CD4-positive, alpha-beta memory T cell (primary cell): ENCODE data around the gene GRHL1. TPM values are rescaled to one million over a fixed set of nuclear protein-coding genes. Genes with fewer than 3 reads are reported as not detected.
A peak's percentile ranks its signal among the peaks of the same experiment; 100 is the strongest.
"Not testable (repeated sequence)": the region's sequence is repeated elsewhere in the genome, so short reads cannot be mapped to it uniquely, and the experiment has no call there.

ENCODE experiments used
- CTCF ChIA-PET: fragments of 350-600 bp; sonication (Branson Sonifier 250); formaldehyde crosslinking; loops from one replicate; lab custom pipeline; 2021; ENCODE audit warnings: inconsistent platforms; ENCODE audit not compliant: partially characterized antibody; lab: Charles Lee
- POLR2A ChIA-PET: fragments of 350-600 bp; sonication (Branson Sonifier 250); formaldehyde crosslinking; loops from one replicate; lab custom pipeline; 2021; ENCODE audit not compliant: partially characterized antibody; lab: Charles Lee
- DNase-seq, 5 donors: peaks; one replicate each; pipeline versions ENCODE4 v3.0.0 to v3.0.0-alpha.2; 2020 to 2022; ENCODE audit warnings: mixed read lengths in 1 of 5
- H3K27ac ChIP-seq: one replicate; pipeline ENCODE4 v1.7.0; 2013; ENCODE audit warnings: low read depth, low read length
- H3K27me3 ChIP-seq: 2 replicates; pipeline ENCODE4 v1.7.0; 2013; ENCODE audit warnings: mild to moderate bottlenecking, low read length, moderate library complexity; ENCODE audit not compliant: insufficient read depth
- H3K36me3 ChIP-seq: 2 replicates; pipeline ENCODE4 v1.7.0; 2013; ENCODE audit warnings: mild to moderate bottlenecking, low read length, moderate library complexity; ENCODE audit not compliant: insufficient read depth
- H3K4me1 ChIP-seq: 2 replicates; pipeline ENCODE4 v1.7.0; 2013; ENCODE audit warnings: mild to moderate bottlenecking, low read length, moderate library complexity; ENCODE audit not compliant: insufficient read depth
- H3K4me3 ChIP-seq, 2 donors: one replicate each; pipeline ENCODE4 v1.7.0; 2013; ENCODE audit warnings: low read length in 2 of 2, mild to moderate bottlenecking in 1 of 2
- H3K9me3 ChIP-seq, 2 donors: one replicate each; pipeline ENCODE4 v1.7.0; 2013; ENCODE audit warnings: low read length in 2 of 2, control low read depth in 1 of 2; ENCODE audit not compliant: control insufficient read depth in 1 of 2
- H3K27ac Mint-ChIP-seq, 7 donors: one replicate each; pipeline ENCODE4 v1.8.0; 2020 to 2021; ENCODE audit warnings: mixed read lengths in 7 of 7, mild to moderate bottlenecking in 6 of 7, inconsistent platforms in 3 of 7, moderate library complexity in 3 of 7
- H3K27me3 Mint-ChIP-seq, 2 donors: one replicate each; pipeline ENCODE4 v1.8.0; 2020 to 2021; ENCODE audit warnings: mixed read lengths in 2 of 2
- H3K36me3 Mint-ChIP-seq, 2 donors: one replicate each; pipeline ENCODE4 v1.8.0; 2020 to 2021; ENCODE audit warnings: mixed read lengths in 2 of 2, inconsistent platforms in 1 of 2, mild to moderate bottlenecking in 1 of 2
- H3K4me1 Mint-ChIP-seq, 4 donors: one replicate each; pipeline ENCODE4 v1.8.0; 2020 to 2021; ENCODE audit warnings: mixed read lengths in 4 of 4, mild to moderate bottlenecking in 1 of 4
- H3K4me3 Mint-ChIP-seq, 8 donors: one replicate each; pipeline ENCODE4 v1.8.0; 2020 to 2021; ENCODE audit warnings: mixed read lengths in 8 of 8, mild to moderate bottlenecking in 7 of 8, moderate library complexity in 6 of 8, inconsistent platforms in 3 of 8
- H3K9me3 Mint-ChIP-seq, 8 donors: one replicate each; pipeline ENCODE4 v1.8.0; 2020 to 2021; ENCODE audit warnings: mixed read lengths in 8 of 8, mild to moderate bottlenecking in 5 of 8, inconsistent platforms in 3 of 8, moderate library complexity in 1 of 8
- intact Hi-C: fragments of 100-400 bp; cut with micrococcal nuclease; formaldehyde crosslinking; loops from one replicate; pipeline ENCODE4 v1.15.1; 2023
- polyA plus RNA-seq, 2 donors: library from polyadenylated mRNA; unstranded; fragments of 300-500 nt; fragmentation: Illumina TruSeq; gene quantifications; one replicate each; pipeline ENCODE4 v1.2.3, GENCODE V29; 2021
- total RNA-seq, 2 experiments: library from RNA; stranded (reverse); gene quantifications; one replicate each; pipeline ENCODE4 v1.2.3, GENCODE V29; 2021

The GRHL1 gene
- total and polyA plus RNA-seq, 4 experiments from 2014 or later = 0.14 to 0.49 (median 0.33) TPM

GRCh38 chr2:10028988-10029874 lies 77.7 kb downstream of the GRHL1 start:
- peak; percentile 21 to 60 (median 57) for DNase-seq
- CTCF ChIA-PET = interaction anchor here (1.0 to 5.1 kb wide), 5 partner anchors 15 to 215 kb away, joined by 3 to 35 read pairs (median 9); partner anchors contain the start of gene TAF1B
- H3K27ac ChIP-seq = peak overlapping the region; percentile 9
- intact Hi-C loops = loop anchor here (1.0 kb wide), 1 partner anchor 15 kb away; no protein-coding TSS in a partner anchor
- Mint-ChIP-seq H3K27ac (peak overlapping the region; percentile 39 to 90 (median 73)), H3K36me3 (no peaks in the 10 kb centered on the region), H3K4me3 (peak overlapping the region; percentile 48 to 80 (median 69)), H3K4me1 (peaks cover 4 to 34% (median 23%) of the 10 kb centered on the region in 4 donors), H3K27me3 (no peaks in the 10 kb centered on the region), H3K9me3 (no peaks in the 10 kb centered on the region)
- no peaks in the 10 kb centered on the region for H3K9me3 ChIP-seq
- H3K4me1 ChIP-seq = peaks cover 30% of the 10 kb centered on the region
- POLR2A ChIA-PET = interaction anchor here (1.0 to 3.2 kb wide), 4 partner anchors 14 to 186 kb away, joined by 3 to 30 read pairs (median 5); partner anchors contain the start of genes KLF11 and TAF1B
- H3K36me3 ChIP-seq = no peaks in the 10 kb centered on the region
- no peaks in the 10 kb centered on the region for H3K27me3 ChIP-seq
- peak overlapping the region; percentile 42 to 51 for H3K4me3 ChIP-seq

- Histone ChIP-seq H3K9me3 (no peaks in the 10 kb centered on the region), H3K4me1 (peaks cover 37% of the 10 kb centered on the region), H3K4me3 (peak overlapping the region in 1 of 2 donors; percentile 51), H3K27me3 (no peaks in the 10 kb centered on the region), H3K36me3 (no peaks in the 10 kb centered on the region), H3K27ac (no peak overlapping the region)
- H3K4me1 Mint-ChIP-seq = peaks cover 7 to 40% (median 26%) of the 10 kb centered on the region in 4 donors
- DNase-seq = no peak
- no peaks in the 10 kb centered on the region for H3K36me3 Mint-ChIP-seq
- no peaks in the 10 kb centered on the region for H3K27me3 Mint-ChIP-seq
- no peaks in the 10 kb centered on the region for H3K9me3 Mint-ChIP-seq
- intact Hi-C loops = loop anchor here (1.0 kb wide), 1 partner anchor 14 kb away; no protein-coding TSS in a partner anchor
- peak overlapping the region; percentile 22 to 80 (median 66) for H3K4me3 Mint-ChIP-seq
- ChIA-PET POLR2A (interaction anchor here (1.0 to 3.2 kb wide), 3 partner anchors 13 to 186 kb away, joined by 3 to 30 read pairs (median 4); partner anchors contain the start of genes KLF11 and TAF1B), CTCF (interaction anchor here (1.0 to 5.1 kb wide), 3 partner anchors 15 to 45 kb away, joined by 3 to 35 read pairs (median 15); no protein-coding TSS in a partner anchor)
- peak overlapping the region; percentile 39 to 90 (median 73) for H3K27ac Mint-ChIP-seq
Observed at GRCh38 chr2:10029875-10030223, 78.4 kb downstream of the GRHL1 start.

- Histone ChIP-seq H3K27me3 (no peaks in the 10 kb centered on the region), H3K9me3 (no peaks in the 10 kb centered on the region), H3K27ac (no peak overlapping the region), H3K36me3 (no peaks in the 10 kb centered on the region), H3K4me3 (peak overlapping the region in 1 of 2 donors; percentile 3), H3K4me1 (peaks cover 41% of the 10 kb centered on the region)
- Mint-ChIP-seq H3K9me3 (no peaks in the 10 kb centered on the region), H3K4me3 (peak overlapping the region in 5 of 8 donors; percentile 22 to 75 (median 64)), H3K36me3 (no peaks in the 10 kb centered on the region), H3K27me3 (no peaks in the 10 kb centered on the region), H3K4me1 (peaks cover 11 to 44% (median 29%) of the 10 kb centered on the region in 4 donors), H3K27ac (peak overlapping the region in 2 of 7 donors; percentile 39 to 47)
- CTCF ChIA-PET = interaction anchor here (5.1 kb wide), 1 partner anchor 45 kb away, joined by 35 read pairs; no protein-coding TSS in a partner anchor
- DNase-seq = no peak
- intact Hi-C loops = no loop called here
- POLR2A ChIA-PET = no interaction called here
Observed at GRCh38 chr2:10030311-10030736, 78.8 kb downstream of the GRHL1 start.

DNA sequence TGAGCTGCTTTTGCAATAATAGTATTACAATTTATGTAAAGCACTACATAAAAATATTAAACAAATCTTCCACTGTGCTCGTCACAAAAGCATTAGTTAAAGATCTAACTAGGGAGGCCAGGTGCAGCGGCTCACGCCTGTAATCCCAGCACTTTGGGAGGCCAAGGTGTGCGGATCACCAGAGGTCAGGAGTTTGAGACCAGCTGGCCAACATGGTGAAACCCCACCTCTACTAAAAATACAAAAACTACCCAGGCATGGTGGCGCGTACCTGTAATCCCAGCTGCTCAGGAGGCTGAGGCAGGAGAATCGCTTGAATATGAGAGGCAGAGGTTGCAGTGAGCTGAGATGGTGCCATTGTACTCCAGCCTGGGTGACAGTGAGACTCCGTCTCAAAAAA lies 79.3 kb downstream of the GRHL1 start:
- H3K36me3 ChIP-seq, H3K36me3 Mint-ChIP-seq, H3K27me3 Mint-ChIP-seq, DNase-seq, H3K4me3 Mint-ChIP-seq, H3K9me3 Mint-ChIP-seq, H3K27ac ChIP-seq, intact Hi-C loops, POLR2A ChIA-PET, H3K9me3 ChIP-seq, H3K4me3 ChIP-seq, H3K27me3 ChIP-seq: not testable (repeated sequence)
- H3K4me1 ChIP-seq = peaks cover 46% of the 10 kb centered on the region
- CTCF ChIA-PET = interaction anchor here (5.1 kb wide), 1 partner anchor 46 kb away, joined by 35 read pairs; no protein-coding TSS in a partner anchor
- peak overlapping the region in 3 of 7 donors; percentile 35 to 66 (median 39) for H3K27ac Mint-ChIP-seq
- H3K4me1 Mint-ChIP-seq = peaks cover 14 to 48% (median 33%) of the 10 kb centered on the region in 4 donors

GRCh38 chr2:10031886-10032745 lies 80.6 kb downstream of the GRHL1 start:
- DNase-seq = no peak

DNA sequence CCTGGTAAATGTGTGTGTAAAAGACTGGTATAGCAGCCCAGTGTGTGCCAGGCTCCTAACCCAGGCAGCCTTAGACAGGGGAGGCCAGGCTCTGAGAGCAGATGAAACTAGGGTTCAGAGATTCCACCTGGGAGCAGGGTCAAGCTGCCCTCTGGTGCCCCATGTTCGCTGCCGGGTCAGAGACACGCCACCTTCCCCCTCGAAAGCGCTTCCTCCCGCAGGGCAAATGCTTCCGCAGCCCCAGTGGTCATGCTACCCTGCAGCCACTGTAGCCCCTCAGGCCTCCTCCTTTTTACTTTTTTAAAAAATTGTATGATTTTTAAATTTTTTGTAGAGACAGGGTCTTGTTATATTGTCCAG lies 81.2 kb downstream of the GRHL1 start:
- Histone ChIP-seq H3K27me3 (no peaks in the 10 kb centered on the region), H3K36me3 (no peaks in the 10 kb centered on the region), H3K27ac (no peak overlapping the region), H3K4me1 (peaks cover 52% of the 10 kb centered on the region), H3K9me3 (no peaks in the 10 kb centered on the region), H3K4me3 (no peak overlapping the region)
- Mint-ChIP-seq H3K4me1 (peaks cover 16 to 54% (median 33%) of the 10 kb centered on the region in 4 donors), H3K4me3 (no peak overlapping the region), H3K27ac (no peak overlapping the region), H3K36me3 (no peaks in the 10 kb centered on the region), H3K27me3 (no peaks in the 10 kb centered on the region), H3K9me3 (no peaks in the 10 kb centered on the region)
- intact Hi-C loops = no loop called here
- DNase-seq = no peak
- ChIA-PET POLR2A (interaction anchor here (3.4 kb wide), 1 partner anchor 11 kb away, joined by 12 read pairs; the partner anchor contains the start of gene KLF11), CTCF (interaction anchor here (1.0 to 6.0 kb wide), 2 partner anchors 15 to 48 kb away, joined by 3 to 53 read pairs; no protein-coding TSS in a partner anchor)

More at GRCh38 chr2:10031886-10032745, 80.6 kb downstream of the GRHL1 start:
- H3K36me3 ChIP-seq = no peaks in the 10 kb centered on the region
- Mint-ChIP-seq H3K4me3 (no peak overlapping the region), H3K9me3 (no peaks in the 10 kb centered on the region), H3K27ac (peak overlapping the region in 1 of 7 donors; percentile 83), H3K27me3 (no peaks in the 10 kb centered on the region), H3K36me3 (no peaks in the 10 kb centered on the region), H3K4me1 (peaks cover 16 to 54% (median 33%) of the 10 kb centered on the region in 4 donors)
- no peaks in the 10 kb centered on the region for H3K27me3 ChIP-seq
- no peak overlapping the region for H3K27ac ChIP-seq
- POLR2A ChIA-PET = no interaction called here
- peaks cover 53% of the 10 kb centered on the region for H3K4me1 ChIP-seq
- intact Hi-C loops = no loop called here
- H3K9me3 ChIP-seq = no peaks in the 10 kb centered on the region
- CTCF ChIA-PET = interaction anchor here (5.1 to 6.0 kb wide), 2 partner anchors 16 to 47 kb away, joined by 35 to 53 read pairs; no protein-coding TSS in a partner anchor
- no peak overlapping the region for H3K4me3 ChIP-seq
